Measurements from ENCODE around the gene TPPP2. TPM values are rescaled to one million over a fixed set of nuclear protein-coding genes. Genes with fewer than 3 reads are reported as not detected.
A peak's percentile ranks its signal among the peaks of the same experiment; 100 is the strongest.

The TPPP2 gene
- total RNA-seq, 1 experiment from 2014 or later, result 0.35 TPM

GRCh38 chr14:21026988-21027315 is 3.1 kb upstream of the TPPP2 start:
- Mint-ChIP-seq H3K9me3 (no peaks in the 10 kb centered on the region), H3K27ac (peak overlapping the region; percentile 39; the same call in 1 of the 2 replicates), H3K4me1 (peaks cover 39% of the 10 kb centered on the region), H3K4me3 (peak overlapping the region; percentile 53), H3K27me3 (ENCODE audit: low read depth) (peaks cover 39% of the 10 kb centered on the region), H3K36me3 (no peaks in the 10 kb centered on the region; the same call in 1 of the 2 replicates)
- DNase-seq (ENCODE audit: low spot score) (no peak), ATAC-seq (no peak)
- POLR2A ChIA-PET, result interaction anchor here (1.1 to 1.7 kb wide), 3 partner anchors 12 to 44 kb away, joined by 3 to 12 read pairs (median 12); partner anchors contain the start of gene ARHGEF40
- CTCF ChIA-PET, result interaction anchor here (0.6 to 12.2 kb wide), 9 partner anchors 12 to 335 kb away, joined by 3 to 104 read pairs (median 6); no protein-coding TSS in a partner anchor
- TF ChIP-seq EMX1 (CRISPR knock-in tag; IDR thresholded peaks at IDR 0.05), result no peak
- TF ChIP-seq, protein P1, sequence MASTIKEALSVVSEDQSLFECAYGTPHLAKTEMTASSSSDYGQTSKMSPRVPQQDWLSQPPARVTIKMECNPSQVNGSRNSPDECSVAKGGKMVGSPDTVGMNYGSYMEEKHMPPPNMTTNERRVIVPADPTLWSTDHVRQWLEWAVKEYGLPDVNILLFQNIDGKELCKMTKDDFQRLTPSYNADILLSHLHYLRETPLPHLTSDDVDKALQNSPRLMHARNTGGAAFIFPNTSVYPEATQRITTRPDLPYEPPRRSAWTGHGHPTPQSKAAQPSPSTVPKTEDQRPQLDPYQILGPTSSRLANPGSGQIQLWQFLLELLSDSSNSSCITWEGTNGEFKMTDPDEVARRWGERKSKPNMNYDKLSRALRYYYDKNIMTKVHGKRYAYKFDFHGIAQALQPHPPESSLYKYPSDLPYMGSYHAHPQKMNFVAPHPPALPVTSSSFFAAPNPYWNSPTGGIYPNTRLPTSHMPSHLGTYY (CRISPR knock-in tag; IDR thresholded peaks at IDR 0.05), result no peak
- TF ChIP-seq, protein P2, sequence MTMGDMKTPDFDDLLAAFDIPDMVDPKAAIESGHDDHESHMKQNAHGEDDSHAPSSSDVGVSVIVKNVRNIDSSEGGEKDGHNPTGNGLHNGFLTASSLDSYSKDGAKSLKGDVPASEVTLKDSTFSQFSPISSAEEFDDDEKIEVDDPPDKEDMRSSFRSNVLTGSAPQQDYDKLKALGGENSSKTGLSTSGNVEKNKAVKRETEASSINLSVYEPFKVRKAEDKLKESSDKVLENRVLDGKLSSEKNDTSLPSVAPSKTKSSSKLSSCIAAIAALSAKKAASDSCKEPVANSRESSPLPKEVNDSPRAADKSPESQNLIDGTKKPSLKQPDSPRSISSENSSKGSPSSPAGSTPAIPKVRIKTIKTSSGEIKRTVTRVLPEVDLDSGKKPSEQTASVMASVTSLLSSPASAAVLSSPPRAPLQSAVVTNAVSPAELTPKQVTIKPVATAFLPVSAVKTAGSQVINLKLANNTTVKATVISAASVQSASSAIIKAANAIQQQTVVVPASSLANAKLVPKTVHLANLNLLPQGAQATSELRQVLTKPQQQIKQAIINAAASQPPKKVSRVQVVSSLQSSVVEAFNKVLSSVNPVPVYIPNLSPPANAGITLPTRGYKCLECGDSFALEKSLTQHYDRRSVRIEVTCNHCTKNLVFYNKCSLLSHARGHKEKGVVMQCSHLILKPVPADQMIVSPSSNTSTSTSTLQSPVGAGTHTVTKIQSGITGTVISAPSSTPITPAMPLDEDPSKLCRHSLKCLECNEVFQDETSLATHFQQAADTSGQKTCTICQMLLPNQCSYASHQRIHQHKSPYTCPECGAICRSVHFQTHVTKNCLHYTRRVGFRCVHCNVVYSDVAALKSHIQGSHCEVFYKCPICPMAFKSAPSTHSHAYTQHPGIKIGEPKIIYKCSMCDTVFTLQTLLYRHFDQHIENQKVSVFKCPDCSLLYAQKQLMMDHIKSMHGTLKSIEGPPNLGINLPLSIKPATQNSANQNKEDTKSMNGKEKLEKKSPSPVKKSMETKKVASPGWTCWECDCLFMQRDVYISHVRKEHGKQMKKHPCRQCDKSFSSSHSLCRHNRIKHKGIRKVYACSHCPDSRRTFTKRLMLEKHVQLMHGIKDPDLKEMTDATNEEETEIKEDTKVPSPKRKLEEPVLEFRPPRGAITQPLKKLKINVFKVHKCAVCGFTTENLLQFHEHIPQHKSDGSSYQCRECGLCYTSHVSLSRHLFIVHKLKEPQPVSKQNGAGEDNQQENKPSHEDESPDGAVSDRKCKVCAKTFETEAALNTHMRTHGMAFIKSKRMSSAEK (CRISPR knock-in tag; IDR thresholded peaks at IDR 0.05; ENCODE audit: borderline replicate concordance), result no peak
- no peak for TF ChIP-seq HMGA2 (CRISPR knock-in tag; IDR thresholded peaks at IDR 0.05)
- TF ChIP-seq ATF2 (CRISPR knock-in tag; IDR thresholded peaks at IDR 0.05; ENCODE audit: borderline replicate concordance, low read depth), result no peak
- no peak for TF ChIP-seq NFE2L1 (CRISPR knock-in tag; IDR thresholded peaks at IDR 0.05)
- TF ChIP-seq, protein P3, sequence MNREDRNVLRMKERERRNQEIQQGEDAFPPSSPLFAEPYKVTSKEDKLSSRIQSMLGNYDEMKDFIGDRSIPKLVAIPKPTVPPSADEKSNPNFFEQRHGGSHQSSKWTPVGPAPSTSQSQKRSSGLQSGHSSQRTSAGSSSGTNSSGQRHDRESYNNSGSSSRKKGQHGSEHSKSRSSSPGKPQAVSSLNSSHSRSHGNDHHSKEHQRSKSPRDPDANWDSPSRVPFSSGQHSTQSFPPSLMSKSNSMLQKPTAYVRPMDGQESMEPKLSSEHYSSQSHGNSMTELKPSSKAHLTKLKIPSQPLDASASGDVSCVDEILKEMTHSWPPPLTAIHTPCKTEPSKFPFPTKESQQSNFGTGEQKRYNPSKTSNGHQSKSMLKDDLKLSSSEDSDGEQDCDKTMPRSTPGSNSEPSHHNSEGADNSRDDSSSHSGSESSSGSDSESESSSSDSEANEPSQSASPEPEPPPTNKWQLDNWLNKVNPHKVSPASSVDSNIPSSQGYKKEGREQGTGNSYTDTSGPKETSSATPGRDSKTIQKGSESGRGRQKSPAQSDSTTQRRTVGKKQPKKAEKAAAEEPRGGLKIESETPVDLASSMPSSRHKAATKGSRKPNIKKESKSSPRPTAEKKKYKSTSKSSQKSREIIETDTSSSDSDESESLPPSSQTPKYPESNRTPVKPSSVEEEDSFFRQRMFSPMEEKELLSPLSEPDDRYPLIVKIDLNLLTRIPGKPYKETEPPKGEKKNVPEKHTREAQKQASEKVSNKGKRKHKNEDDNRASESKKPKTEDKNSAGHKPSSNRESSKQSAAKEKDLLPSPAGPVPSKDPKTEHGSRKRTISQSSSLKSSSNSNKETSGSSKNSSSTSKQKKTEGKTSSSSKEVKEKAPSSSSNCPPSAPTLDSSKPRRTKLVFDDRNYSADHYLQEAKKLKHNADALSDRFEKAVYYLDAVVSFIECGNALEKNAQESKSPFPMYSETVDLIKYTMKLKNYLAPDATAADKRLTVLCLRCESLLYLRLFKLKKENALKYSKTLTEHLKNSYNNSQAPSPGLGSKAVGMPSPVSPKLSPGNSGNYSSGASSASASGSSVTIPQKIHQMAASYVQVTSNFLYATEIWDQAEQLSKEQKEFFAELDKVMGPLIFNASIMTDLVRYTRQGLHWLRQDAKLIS (CRISPR knock-in tag; IDR thresholded peaks at IDR 0.05; ENCODE audit: borderline replicate concordance), result no peak
- TF ChIP-seq ZNF232 (CRISPR knock-in tag; IDR thresholded peaks at IDR 0.05), result no peak
- TF ChIP-seq OVOL2 (CRISPR knock-in tag; IDR thresholded peaks at IDR 0.05; ENCODE audit: borderline replicate concordance), result no peak
- no peak for TF ChIP-seq E2F4 (CRISPR knock-in tag; IDR thresholded peaks at IDR 0.05; ENCODE audit: borderline replicate concordance, low read depth)
- no peak for TF ChIP-seq ZNF423 (CRISPR knock-in tag; IDR thresholded peaks at IDR 0.05)
- TF ChIP-seq ZNF671 (CRISPR knock-in tag; IDR thresholded peaks at IDR 0.05), result no peak
- TF ChIP-seq, protein P4, sequence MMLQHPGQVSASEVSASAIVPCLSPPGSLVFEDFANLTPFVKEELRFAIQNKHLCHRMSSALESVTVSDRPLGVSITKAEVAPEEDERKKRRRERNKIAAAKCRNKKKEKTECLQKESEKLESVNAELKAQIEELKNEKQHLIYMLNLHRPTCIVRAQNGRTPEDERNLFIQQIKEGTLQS (CRISPR knock-in tag; conservative IDR thresholded peaks at IDR 0.05), result no peak
- TF ChIP-seq ZNF317 (CRISPR knock-in tag; IDR thresholded peaks at IDR 0.05; ENCODE audit: borderline replicate concordance, low read depth), result no peak
- TF ChIP-seq, protein P5, sequence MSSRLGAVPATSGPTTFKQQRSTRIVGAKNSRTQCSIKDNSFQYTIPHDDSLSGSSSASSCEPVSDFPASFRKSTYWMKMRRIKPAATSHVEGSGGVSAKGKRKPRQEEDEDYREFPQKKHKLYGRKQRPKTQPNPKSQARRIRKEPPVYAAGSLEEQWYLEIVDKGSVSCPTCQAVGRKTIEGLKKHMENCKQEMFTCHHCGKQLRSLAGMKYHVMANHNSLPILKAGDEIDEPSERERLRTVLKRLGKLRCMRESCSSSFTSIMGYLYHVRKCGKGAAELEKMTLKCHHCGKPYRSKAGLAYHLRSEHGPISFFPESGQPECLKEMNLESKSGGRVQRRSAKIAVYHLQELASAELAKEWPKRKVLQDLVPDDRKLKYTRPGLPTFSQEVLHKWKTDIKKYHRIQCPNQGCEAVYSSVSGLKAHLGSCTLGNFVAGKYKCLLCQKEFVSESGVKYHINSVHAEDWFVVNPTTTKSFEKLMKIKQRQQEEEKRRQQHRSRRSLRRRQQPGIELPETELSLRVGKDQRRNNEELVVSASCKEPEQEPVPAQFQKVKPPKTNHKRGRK (CRISPR knock-in tag; IDR thresholded peaks at IDR 0.05; ENCODE audit: borderline replicate concordance), result no peak
- TF ChIP-seq, protein P6, sequence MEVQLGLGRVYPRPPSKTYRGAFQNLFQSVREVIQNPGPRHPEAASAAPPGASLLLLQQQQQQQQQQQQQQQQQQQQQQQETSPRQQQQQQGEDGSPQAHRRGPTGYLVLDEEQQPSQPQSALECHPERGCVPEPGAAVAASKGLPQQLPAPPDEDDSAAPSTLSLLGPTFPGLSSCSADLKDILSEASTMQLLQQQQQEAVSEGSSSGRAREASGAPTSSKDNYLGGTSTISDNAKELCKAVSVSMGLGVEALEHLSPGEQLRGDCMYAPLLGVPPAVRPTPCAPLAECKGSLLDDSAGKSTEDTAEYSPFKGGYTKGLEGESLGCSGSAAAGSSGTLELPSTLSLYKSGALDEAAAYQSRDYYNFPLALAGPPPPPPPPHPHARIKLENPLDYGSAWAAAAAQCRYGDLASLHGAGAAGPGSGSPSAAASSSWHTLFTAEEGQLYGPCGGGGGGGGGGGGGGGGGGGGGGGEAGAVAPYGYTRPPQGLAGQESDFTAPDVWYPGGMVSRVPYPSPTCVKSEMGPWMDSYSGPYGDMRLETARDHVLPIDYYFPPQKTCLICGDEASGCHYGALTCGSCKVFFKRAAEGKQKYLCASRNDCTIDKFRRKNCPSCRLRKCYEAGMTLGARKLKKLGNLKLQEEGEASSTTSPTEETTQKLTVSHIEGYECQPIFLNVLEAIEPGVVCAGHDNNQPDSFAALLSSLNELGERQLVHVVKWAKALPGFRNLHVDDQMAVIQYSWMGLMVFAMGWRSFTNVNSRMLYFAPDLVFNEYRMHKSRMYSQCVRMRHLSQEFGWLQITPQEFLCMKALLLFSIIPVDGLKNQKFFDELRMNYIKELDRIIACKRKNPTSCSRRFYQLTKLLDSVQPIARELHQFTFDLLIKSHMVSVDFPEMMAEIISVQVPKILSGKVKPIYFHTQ (CRISPR knock-in tag; IDR thresholded peaks at IDR 0.05), result no peak
